ENCODE measurements around the gene ABAT.

The ABAT gene

DNA sequence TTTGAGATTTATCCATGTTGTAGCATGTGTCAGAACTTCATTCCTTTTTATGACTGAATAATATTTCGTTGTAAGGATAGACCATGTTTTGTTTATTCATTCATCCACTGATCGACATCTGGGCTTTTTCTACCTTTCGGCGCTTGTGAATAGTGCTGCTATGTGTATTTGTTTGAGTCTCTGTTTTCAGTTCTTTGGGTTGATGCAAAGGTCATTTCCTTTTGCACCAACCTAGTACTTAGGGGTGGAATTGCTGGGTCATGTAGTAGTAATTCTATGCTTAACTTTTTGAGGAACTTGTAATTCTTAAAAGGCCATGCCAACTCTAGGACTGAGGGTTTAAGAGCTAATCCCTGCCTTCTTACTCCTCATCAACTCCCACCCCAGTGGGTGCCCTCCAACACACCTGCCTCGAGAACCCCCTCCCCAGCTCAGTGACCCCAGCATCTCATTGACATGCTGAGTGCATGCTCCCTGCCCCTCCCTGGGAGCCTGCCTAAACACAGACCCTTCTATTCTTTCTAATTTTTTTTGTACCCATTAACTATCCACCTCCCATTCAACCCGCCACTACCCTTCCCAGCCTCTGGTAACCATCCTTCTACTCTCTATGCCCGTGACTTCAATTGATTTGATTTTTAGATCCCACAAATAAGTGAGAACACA is 51.2 kb downstream of the ABAT start:
- TF ChIP-seq, protein P1, sequence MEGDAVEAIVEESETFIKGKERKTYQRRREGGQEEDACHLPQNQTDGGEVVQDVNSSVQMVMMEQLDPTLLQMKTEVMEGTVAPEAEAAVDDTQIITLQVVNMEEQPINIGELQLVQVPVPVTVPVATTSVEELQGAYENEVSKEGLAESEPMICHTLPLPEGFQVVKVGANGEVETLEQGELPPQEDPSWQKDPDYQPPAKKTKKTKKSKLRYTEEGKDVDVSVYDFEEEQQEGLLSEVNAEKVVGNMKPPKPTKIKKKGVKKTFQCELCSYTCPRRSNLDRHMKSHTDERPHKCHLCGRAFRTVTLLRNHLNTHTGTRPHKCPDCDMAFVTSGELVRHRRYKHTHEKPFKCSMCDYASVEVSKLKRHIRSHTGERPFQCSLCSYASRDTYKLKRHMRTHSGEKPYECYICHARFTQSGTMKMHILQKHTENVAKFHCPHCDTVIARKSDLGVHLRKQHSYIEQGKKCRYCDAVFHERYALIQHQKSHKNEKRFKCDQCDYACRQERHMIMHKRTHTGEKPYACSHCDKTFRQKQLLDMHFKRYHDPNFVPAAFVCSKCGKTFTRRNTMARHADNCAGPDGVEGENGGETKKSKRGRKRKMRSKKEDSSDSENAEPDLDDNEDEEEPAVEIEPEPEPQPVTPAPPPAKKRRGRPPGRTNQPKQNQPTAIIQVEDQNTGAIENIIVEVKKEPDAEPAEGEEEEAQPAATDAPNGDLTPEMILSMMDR (IDR thresholded peaks at IDR 0.05; ENCODE audit: borderline replicate concordance, insufficient read depth, low read depth, low read length) = no peak
- H3K4me3 ChIP-seq (ENCODE audit: low read depth, low read length) = no peak overlapping the region

DNA sequence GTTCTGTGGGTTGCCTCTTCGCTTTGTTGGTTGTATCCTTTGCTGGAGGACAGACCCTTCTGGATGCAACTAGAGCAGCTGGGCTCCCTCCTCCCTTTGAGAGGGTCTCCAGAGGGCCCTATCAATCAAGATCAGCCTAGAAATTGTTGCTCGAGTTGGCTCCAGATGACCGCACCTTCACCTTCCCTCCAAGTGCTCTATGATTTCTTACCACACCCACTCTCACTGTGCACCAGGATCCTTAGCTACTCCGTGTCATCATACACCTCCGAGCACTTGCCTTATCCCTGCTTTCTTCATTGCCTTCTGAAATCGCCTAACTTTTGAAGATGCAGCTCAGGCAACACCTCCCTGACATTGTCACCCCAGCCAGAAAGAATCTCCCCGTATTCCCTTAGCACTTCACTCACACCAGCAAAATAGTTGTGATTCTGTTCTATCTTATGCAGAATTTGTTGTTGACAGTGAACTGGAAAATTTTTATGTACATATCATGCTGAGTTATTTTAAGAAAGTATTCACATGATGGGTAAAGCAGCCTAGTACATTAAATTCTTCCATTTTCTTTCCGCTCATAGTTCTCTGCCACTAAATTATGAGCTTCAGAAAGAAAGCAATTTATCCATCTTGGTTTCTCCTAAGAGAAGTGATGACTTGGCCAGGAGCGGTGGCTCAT is 52.9 kb downstream of the ABAT start:
- no peak overlapping the region for H3K4me3 ChIP-seq (ENCODE audit: low read depth, low read length)
- TF ChIP-seq, protein P1 (IDR thresholded peaks at IDR 0.05; ENCODE audit: borderline replicate concordance, insufficient read depth, low read depth, low read length) = no peak

DNA sequence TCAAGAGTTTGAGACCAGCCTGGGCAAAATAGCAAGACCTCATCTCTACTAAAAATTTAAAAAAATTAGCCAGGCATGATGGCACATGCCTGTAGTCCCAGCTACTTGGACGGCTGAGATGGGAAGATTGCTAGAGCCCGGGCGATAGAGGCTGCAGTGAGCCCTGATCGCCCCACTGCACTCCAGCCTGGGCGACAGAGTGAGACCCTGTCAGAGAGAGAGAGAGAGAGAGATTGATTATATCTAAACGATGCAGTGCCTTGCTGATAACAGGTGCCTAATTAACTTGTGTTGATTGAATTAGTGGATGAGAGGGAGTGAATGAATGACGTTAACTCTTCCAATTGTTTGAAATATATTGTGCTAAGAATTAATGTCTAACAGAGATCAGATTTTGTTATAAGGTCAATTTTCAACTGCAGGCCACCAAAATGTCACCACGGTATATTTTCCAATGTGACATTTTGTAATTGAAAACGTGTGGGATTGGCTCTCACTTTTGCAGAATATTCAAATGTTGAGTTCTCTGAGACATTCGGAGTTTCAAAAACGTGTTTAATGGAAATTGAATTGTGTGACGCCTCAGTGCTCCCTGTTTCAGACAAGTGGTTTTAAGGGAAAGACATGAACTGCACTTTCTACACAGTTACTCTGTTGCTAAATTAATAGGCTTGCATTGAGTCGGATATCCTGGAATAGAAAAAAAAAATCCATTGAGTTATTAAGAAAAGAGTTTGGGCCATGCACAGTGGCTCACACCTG is 53.6 kb downstream of the ABAT start:
- TF ChIP-seq, protein P1 (IDR thresholded peaks at IDR 0.05; ENCODE audit: borderline replicate concordance, insufficient read depth, low read depth, low read length) = no peak
- no peak overlapping the region for H3K4me3 ChIP-seq (ENCODE audit: low read depth, low read length)

DNA sequence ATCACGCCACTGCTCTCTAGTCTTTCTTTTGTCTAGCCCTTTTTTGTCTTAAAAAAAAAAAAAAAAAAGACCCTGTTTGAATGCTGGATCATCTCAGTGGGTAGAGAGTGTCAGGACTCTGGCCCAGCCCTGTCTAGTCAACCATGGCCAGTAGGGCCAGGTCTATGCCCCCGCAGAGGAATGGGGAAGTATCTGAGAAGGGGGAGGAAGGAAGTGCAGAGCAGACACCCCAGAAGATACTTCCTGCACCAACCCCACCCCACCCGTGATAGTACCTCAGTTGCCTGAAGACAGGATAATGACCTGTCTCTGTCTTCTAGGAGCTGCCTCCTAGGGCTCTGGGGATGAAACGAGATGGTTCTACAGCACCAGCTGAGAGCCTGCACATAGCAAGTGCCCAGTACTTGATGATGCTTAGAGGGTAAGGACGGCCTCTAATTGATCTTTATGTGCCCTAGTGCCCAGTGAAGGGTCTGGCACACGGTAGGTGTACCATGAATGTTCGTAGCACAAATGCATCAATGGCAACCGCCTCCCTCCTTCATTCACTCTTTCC is 55.4 kb downstream of the ABAT start:
- TF ChIP-seq, protein P1 (IDR thresholded peaks at IDR 0.05; ENCODE audit: borderline replicate concordance, insufficient read depth, low read depth, low read length) = no peak
- no peak overlapping the region for H3K4me3 ChIP-seq (ENCODE audit: low read depth, low read length)

DNA sequence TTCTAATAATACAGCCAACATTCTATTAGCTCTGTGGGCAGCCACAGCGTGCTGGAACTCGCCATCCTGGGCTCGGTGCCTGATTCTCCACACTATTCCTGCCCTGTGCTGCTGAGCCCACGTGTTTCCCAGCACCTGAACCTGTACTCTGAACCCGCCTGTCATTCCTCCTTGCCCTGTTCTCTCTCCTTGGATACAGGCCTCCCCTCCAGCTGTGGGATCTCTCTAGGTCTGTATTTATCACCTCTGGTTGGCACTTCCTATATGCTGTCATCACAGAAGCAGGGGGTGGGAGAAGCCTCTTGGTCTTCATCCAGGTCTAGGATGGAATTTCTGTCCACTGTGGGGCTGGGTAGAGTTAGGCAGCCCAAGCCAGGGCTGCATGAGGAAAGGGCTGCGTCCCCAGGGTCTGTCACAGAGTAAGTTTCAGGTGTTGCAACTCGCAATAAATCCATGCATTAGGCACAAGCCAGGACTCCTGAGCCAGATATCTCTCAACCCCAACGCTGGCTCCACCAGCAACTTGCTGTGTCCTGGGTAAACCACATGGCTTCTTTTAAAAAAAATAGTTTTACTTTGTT is 56.0 kb downstream of the ABAT start:
- TF ChIP-seq, protein P1 (IDR thresholded peaks at IDR 0.05; ENCODE audit: borderline replicate concordance, insufficient read depth, low read depth, low read length) = no peak
- H3K4me3 ChIP-seq (ENCODE audit: low read depth, low read length) = no peak overlapping the region

DNA sequence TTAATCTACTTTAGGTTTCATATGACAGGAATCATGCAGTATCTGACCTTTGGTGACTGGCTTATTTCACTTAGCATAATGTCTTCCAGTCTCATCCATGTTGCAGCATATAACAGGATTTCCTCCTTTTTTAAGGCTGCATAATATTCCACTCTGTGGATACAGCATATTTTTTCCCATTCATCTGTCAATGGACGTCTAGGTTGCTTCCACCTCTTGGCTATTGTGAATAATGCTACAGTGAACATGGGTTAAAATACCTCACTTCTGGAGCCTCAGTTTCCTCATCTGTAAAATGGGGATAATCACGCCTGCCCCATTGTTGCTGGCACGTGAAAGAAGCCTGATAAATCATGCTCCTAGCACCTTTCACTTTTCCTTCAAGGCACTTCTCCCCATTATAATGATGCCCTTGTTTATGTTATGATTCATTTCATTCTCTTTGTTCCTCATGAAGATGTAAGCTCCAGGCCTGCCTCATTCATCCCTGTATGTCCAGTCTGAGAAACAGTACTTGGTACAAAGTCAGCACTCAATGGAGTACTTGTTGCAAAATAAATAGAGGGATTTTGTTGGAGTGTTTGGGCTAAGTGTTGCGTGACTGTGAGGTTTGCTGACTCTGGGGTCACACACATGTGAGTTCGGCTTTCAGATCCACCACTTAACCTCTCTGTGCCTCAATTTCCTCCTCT is 59.6 kb downstream of the ABAT start:
- H3K4me3 ChIP-seq (ENCODE audit: low read depth, low read length) = no peak overlapping the region
- TF ChIP-seq, protein P1 (IDR thresholded peaks at IDR 0.05; ENCODE audit: borderline replicate concordance, insufficient read depth, low read depth, low read length) = no peak

Data from GM12875 (cell line).